ENCODE measurements around the gene LILRB3. TPM values are rescaled to one million over a fixed set of nuclear protein-coding genes. Genes with fewer than 3 reads are reported as not detected.
"Not testable (repeated sequence)": the region's sequence is repeated elsewhere in the genome, so short reads cannot be mapped to it uniquely, and the experiment has no call there.

Gene LILRB3
- total RNA-seq, 2 experiments from 2014 or later = 0.35 TPM; not detected in 1

DNA sequence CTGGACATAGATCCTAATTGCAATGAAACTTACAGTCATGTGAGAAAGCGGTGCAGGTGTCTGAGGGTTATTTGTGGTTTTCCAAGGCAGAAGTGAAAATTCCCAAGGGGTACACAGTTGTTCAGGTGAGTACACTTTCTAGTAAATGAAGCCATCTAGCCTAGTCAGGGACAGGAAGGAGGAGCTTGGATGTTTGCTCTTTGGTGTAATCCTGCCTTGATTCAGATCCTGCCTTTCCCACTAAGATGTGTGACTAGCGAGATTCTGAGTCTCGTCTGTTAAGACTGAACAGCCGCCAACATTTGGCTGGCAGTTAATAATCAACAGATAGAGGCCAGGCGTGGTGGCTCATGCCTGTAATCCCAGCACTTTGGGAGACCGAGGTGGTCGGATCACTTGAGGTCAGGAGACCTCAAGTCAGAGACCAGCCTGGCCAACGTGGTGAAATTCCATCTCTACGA is 19.6 kb downstream of the LILRB3 start:
- CTCF ChIA-PET = interaction anchor here (1.1 kb wide), 1 partner anchor 14 kb away, joined by 3 read pairs; the partner anchor contains the start of gene MBOAT7
- no peaks in the 10 kb centered on the region for H3K9me3 Mint-ChIP-seq (ENCODE audit: low read depth)
- DNase-seq = no peak
- no peaks in the 10 kb centered on the region for H3K27me3 Mint-ChIP-seq
- H3K27ac Mint-ChIP-seq = peak overlapping the region; percentile 47
- H3K36me3 Mint-ChIP-seq = peaks cover 69% of the 10 kb centered on the region
- H3K4me3 Mint-ChIP-seq = peak overlapping the region; percentile 88
- no peak for ATAC-seq
- peaks cover 67% of the 10 kb centered on the region for H3K4me1 Mint-ChIP-seq

DNA sequence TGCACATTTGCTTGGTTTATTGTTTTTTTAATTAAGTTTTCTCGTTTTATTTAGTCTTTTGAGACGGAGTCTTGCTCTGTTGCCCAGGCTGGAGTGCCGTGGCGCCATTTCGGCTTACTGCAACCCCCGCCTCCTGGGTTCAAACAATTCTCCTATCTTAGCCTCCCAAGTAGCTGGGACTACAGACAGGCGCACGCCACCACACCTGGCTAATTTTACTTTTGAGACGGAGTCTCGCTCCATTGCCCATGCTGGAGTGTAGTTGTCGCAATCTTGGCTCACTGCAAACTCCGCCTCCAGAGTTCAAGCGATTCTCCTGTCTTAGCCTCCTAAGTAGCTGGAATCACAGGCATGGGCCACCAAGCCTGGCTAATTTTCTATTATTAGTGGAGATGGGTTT is 20.8 kb downstream of the LILRB3 start:
- Mint-ChIP-seq H3K36me3 (peaks cover 59% of the 10 kb centered on the region), H3K27me3 (no peaks in the 10 kb centered on the region), H3K4me3 (peak overlapping the region; percentile 88), H3K27ac (peak overlapping the region; percentile 99), H3K4me1 (peaks cover 57% of the 10 kb centered on the region), H3K9me3 (ENCODE audit: low read depth) (no peaks in the 10 kb centered on the region)
- CTCF ChIA-PET = interaction anchor here (1.1 kb wide), 1 partner anchor 13 kb away, joined by 3 read pairs; the partner anchor contains the start of gene MBOAT7
- DNase-seq = no peak
- no peak for ATAC-seq

GRCh38 chr19:54201172-54201701 is 21.6 kb downstream of the LILRB3 start:
- CTCF ChIA-PET = interaction anchor here (0.8 to 3.3 kb wide), 4 partner anchors 9 to 42 kb away, joined by 3 to 33 read pairs (median 6); partner anchors contain the start of genes LENG1, MBOAT7 and TSEN34
- Mint-ChIP-seq H3K27me3 (no peaks in the 10 kb centered on the region), H3K9me3 (ENCODE audit: low read depth) (no peaks in the 10 kb centered on the region), H3K27ac (peak overlapping the region; percentile 99), H3K4me1 (peaks cover 50% of the 10 kb centered on the region), H3K36me3 (peaks cover 52% of the 10 kb centered on the region), H3K4me3 (peak overlapping the region; percentile 88)
- DNase-seq (peak; percentile 55), ATAC-seq (no peak)

DNA sequence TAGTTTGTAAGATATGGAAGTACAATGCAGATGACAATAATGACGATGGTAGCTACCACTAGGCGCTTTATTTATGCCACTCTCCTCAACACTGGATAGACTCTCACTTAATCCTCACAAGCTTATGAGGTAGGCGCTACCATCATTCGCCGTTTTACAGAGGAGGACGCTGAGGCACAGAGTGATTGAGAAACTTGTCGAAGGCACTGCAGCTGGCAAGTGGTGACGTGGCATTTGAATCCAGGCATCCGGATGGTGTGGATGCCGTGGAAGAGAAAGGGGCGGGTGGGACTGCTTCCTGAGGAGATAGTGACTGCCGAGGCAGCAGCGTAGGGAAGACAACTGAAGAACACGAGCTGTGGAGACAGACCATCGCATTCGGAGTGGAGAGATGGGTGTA is 23.4 kb downstream of the LILRB3 start:
- DNase-seq (no peak), ATAC-seq (no peak)
- H3K4me1 Mint-ChIP-seq = peaks cover 32% of the 10 kb centered on the region
- H3K36me3 Mint-ChIP-seq = peaks cover 40% of the 10 kb centered on the region
- CTCF ChIA-PET = interaction anchor here (1.1 to 3.3 kb wide), 2 partner anchors 9 kb away, joined by 4 to 33 read pairs; partner anchors contain the start of genes MBOAT7 and TSEN34
- no peaks in the 10 kb centered on the region for H3K9me3 Mint-ChIP-seq (ENCODE audit: low read depth)
- H3K4me3 Mint-ChIP-seq = peak overlapping the region; percentile 63
- peak overlapping the region; percentile 11 for H3K27ac Mint-ChIP-seq
- no peaks in the 10 kb centered on the region for H3K27me3 Mint-ChIP-seq

GRCh38 chr19:54197121-54197520 is 25.7 kb downstream of the LILRB3 start:
- CTCF ChIA-PET = no interaction called here
- DNase-seq = no peak
- H3K9me3 Mint-ChIP-seq (ENCODE audit: low read depth) = no peaks in the 10 kb centered on the region
- H3K27ac Mint-ChIP-seq = peak overlapping the region; percentile 33
- peaks cover 23% of the 10 kb centered on the region for H3K36me3 Mint-ChIP-seq
- H3K4me3 Mint-ChIP-seq = no peak overlapping the region
- peaks cover 21% of the 10 kb centered on the region for H3K4me1 Mint-ChIP-seq
- no peak for ATAC-seq
- H3K27me3 Mint-ChIP-seq = no peaks in the 10 kb centered on the region

GRCh38 chr19:54196536-54196935 is 26.3 kb downstream of the LILRB3 start:
- H3K27ac Mint-ChIP-seq = no peak overlapping the region
- ATAC-seq = no peak
- no peaks in the 10 kb centered on the region for H3K9me3 Mint-ChIP-seq (ENCODE audit: low read depth)
- H3K4me3 Mint-ChIP-seq = no peak overlapping the region
- H3K4me1 Mint-ChIP-seq = peaks cover 23% of the 10 kb centered on the region
- peaks cover 18% of the 10 kb centered on the region for H3K36me3 Mint-ChIP-seq
- H3K27me3 Mint-ChIP-seq = no peaks in the 10 kb centered on the region
- CTCF ChIA-PET = no interaction called here
- DNase-seq = no peak

DNA sequence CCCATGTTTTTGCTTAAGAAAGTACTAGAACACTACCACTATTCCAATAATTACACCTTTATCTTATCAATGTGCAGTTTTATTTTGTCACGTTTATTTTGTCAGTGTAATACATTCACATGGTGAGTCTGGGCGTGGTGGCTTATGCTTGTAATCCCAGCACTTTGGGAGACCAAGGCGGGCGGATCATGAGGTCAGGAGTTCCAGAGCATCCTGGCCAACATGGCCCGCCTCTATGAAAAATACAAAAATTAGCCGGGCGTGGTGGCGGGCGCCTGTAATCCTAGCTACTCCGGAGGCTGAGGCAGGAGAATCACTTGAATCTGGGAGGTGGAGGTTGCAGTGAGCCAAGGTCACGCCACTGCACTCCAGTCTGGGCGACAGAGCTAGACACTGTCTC is 28.3 kb downstream of the LILRB3 start:
- H3K9me3 Mint-ChIP-seq (ENCODE audit: low read depth); DNase-seq; H3K4me3 Mint-ChIP-seq; CTCF ChIA-PET; H3K36me3 Mint-ChIP-seq; H3K27me3 Mint-ChIP-seq; H3K27ac Mint-ChIP-seq; ATAC-seq: not testable (repeated sequence)
- peaks cover 24% of the 10 kb centered on the region for H3K4me1 Mint-ChIP-seq

- Mint-ChIP-seq H3K36me3 (peaks cover 9% of the 10 kb centered on the region), H3K4me3 (peak overlapping the region; percentile 9), H3K9me3 (ENCODE audit: low read depth) (no peaks in the 10 kb centered on the region), H3K27ac (peak overlapping the region; percentile 62), H3K4me1 (peaks cover 29% of the 10 kb centered on the region), H3K27me3 (no peaks in the 10 kb centered on the region)
- ATAC-seq (no peak), DNase-seq (no peak)
- CTCF ChIA-PET = no interaction called here
These were observed 29.8 kb downstream of the LILRB3 start for GRCh38 chr19:54193011-54193410.

- no peaks in the 10 kb centered on the region for H3K9me3 Mint-ChIP-seq (ENCODE audit: low read depth)
- no peak for DNase-seq
- H3K27me3 Mint-ChIP-seq = no peaks in the 10 kb centered on the region
- H3K4me1 Mint-ChIP-seq = peaks cover 37% of the 10 kb centered on the region
- H3K27ac Mint-ChIP-seq = peak overlapping the region; percentile 84
- peak overlapping the region; percentile 80 for H3K4me3 Mint-ChIP-seq
- peaks cover 12% of the 10 kb centered on the region for H3K36me3 Mint-ChIP-seq
- CTCF ChIA-PET = interaction anchor here (1.3 to 5.1 kb wide), 3 partner anchors 8 to 32 kb away, joined by 3 to 33 read pairs (median 4); partner anchors contain the start of genes LENG1 and RPS9
- no peak for ATAC-seq
These were observed 30.9 kb downstream of the LILRB3 start for GRCh38 chr19:54191811-54192453.

DNA sequence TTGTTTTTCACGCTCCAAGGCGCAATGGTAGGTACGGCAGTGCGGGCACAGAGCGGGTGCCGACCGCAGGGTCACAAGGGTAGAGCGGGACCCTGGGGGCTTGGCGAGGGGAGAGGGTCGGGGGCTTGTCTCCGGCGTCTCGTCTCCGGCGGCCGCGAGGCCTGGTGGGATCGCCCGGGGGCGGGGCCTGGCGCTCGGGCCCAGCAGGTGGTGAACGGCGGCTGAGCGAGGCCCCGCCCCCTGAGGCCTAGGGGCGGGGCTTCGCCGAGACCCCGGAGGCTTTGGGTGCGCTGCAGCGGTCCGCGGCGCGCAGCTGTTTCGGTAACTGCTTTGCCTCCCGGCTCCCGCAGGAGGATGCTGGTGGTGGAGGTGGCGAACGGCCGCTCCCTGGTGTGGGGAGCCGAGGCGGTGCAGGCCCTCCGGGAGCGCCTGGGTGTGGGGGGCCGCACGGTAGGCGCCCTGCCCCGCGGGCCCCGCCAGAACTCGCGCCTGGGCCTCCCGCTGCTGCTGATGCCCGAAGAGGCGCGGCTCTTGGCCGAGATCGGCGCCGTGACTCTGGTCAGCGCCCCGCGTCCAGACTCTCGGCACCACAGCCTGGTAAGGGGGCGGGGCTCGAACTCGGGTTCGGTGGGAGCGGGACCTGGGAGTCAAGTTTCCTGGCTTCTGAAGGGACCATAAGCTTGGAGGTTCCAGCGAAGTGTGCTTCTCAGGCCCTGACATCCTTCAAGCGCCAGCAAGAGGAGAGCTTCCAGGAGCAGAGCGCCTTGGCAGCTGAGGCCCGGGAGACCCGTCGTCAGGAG is 31.6 kb downstream of the LILRB3 start, which contains the start of gene TSEN34:
TSEN34 (plus strand) TSS at position 298 of the 800 bp plus-strand sequence; CDS start at position 355, 57 bp downstream.
- CTCF ChIA-PET = interaction anchor here (0.6 to 5.1 kb wide), 6 partner anchors 9 to 75 kb away, joined by 3 to 33 read pairs (median 4); partner anchors contain the start of genes CNOT3, LENG1 and RPS9
- Mint-ChIP-seq H3K4me1 (peaks cover 38% of the 10 kb centered on the region), H3K9me3 (ENCODE audit: low read depth) (no peaks in the 10 kb centered on the region), H3K27ac (peak within 1 kb of the TSS; percentile 95), H3K27me3 (no peaks in the 10 kb centered on the region), H3K4me3 (peak within 1 kb of the TSS; percentile 80), H3K36me3 (peaks cover 16% of the 10 kb centered on the region)
- peak; percentile 91 for DNase-seq
- ATAC-seq = peak; percentile 35

- Mint-ChIP-seq H3K4me1 (peaks cover 38% of the 10 kb centered on the region), H3K4me3 (peak overlapping the region; percentile 80), H3K27ac (peak overlapping the region; percentile 95), H3K36me3 (peaks cover 17% of the 10 kb centered on the region), H3K27me3 (no peaks in the 10 kb centered on the region), H3K9me3 (ENCODE audit: low read depth) (no peaks in the 10 kb centered on the region)
- CTCF ChIA-PET = interaction anchor here (0.6 to 5.1 kb wide), 5 partner anchors 9 to 76 kb away, joined by 3 to 33 read pairs (median 4); partner anchors contain the start of genes CNOT3, LENG1 and RPS9
- peak; percentile 100 for DNase-seq
- ATAC-seq = peak; percentile 65
These were observed 32.2 kb downstream of the LILRB3 start for GRCh38 chr19:54190503-54191010.

DNA sequence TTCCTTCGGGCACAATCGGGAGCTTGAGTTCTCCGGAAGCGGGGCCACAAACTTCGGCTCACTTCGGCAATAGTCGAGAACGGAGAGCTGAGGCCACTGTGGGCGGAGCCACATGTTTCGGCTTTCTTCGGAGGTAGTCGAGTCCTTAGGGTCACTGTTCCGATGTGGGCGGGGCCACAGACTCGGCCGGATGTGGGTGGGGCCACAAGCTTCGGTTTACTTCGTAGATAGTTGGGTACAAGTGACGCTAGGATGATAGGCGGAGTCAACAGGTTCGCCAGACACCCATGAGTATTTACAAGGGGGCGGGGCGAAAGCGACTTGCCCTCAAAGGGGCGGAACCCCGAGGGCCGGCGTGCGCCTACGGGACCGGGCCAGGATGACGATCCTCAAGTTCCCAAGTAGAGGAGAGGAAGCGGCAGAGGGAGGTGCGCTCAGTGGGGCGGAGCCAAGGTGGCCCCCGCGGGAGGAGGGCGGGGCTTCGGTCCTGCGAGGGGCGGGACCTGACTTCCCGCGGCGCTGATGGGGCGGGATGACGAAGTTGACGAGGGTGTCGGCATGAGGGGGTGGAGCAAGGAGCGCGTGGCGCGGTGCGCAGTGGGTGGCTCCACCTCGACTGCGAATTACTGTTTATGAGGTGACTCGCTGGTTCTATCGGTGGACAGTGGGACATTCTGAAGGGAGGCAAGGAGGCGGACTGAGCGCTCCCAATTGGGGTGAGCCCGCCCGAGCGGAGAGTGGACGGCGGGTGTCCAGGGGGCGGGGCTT is 32.9 kb downstream of the LILRB3 start:
- ATAC-seq (peak; percentile 60), DNase-seq (peak; percentile 100)
- H3K36me3 Mint-ChIP-seq = peaks cover 17% of the 10 kb centered on the region
- peak overlapping the region; percentile 95 for H3K27ac Mint-ChIP-seq
- no peaks in the 10 kb centered on the region for H3K27me3 Mint-ChIP-seq
- peaks cover 38% of the 10 kb centered on the region for H3K4me1 Mint-ChIP-seq
- CTCF ChIA-PET = interaction anchor here (0.6 to 5.1 kb wide), 18 partner anchors 9 to 518 kb away, joined by 3 to 33 read pairs (median 4); partner anchors contain the start of genes CNOT3, LENG1, PRPF31 and RPS9
- no peaks in the 10 kb centered on the region for H3K9me3 Mint-ChIP-seq (ENCODE audit: low read depth)
- H3K4me3 Mint-ChIP-seq = peak overlapping the region; percentile 80
